IgD-negative memory B cell (primary cell): ENCODE data around the gene SS18. TPM values are rescaled to one million over a fixed set of nuclear protein-coding genes. Genes with fewer than 3 reads are reported as not detected.

ENCODE experiments used
- H3K27ac Mint-ChIP-seq, 3 donors: one replicate each; pipeline ENCODE4 v1.8.0; 2020 to 2022; ENCODE audit warnings: mild to moderate bottlenecking in 3 of 3, mixed read lengths in 3 of 3, moderate library complexity in 1 of 3
- H3K27me3 Mint-ChIP-seq: one replicate; pipeline ENCODE4 v1.8.0; 2021; ENCODE audit warnings: mixed read lengths
- H3K36me3 Mint-ChIP-seq: one replicate; pipeline ENCODE4 v1.8.0; 2020; ENCODE audit warnings: mild to moderate bottlenecking, mixed read lengths
- H3K4me1 Mint-ChIP-seq, 3 donors: one replicate each; pipeline ENCODE4 v1.8.0; 2020 to 2022; ENCODE audit warnings: mixed read lengths in 3 of 3, mild to moderate bottlenecking in 1 of 3
- H3K4me3 Mint-ChIP-seq, 4 donors: one replicate each; pipeline ENCODE4 v1.8.0; 2020 to 2022; ENCODE audit warnings: mild to moderate bottlenecking in 4 of 4, mixed read lengths in 4 of 4, moderate library complexity in 3 of 4
- H3K9me3 Mint-ChIP-seq, 3 donors: one replicate each; pipeline ENCODE4 v1.8.0; 2020 to 2021; ENCODE audit warnings: mixed read lengths in 3 of 3, mild to moderate bottlenecking in 1 of 3
- polyA plus RNA-seq: library from polyadenylated mRNA; unstranded; fragments of 300-500 nt; fragmentation: Illumina TruSeq; gene quantifications from one replicate; pipeline ENCODE4 v1.2.3, GENCODE V29; 2021

Gene SS18
- polyA plus RNA-seq, 1 donor from 2014 or later: 30.9 TPM

DNA sequence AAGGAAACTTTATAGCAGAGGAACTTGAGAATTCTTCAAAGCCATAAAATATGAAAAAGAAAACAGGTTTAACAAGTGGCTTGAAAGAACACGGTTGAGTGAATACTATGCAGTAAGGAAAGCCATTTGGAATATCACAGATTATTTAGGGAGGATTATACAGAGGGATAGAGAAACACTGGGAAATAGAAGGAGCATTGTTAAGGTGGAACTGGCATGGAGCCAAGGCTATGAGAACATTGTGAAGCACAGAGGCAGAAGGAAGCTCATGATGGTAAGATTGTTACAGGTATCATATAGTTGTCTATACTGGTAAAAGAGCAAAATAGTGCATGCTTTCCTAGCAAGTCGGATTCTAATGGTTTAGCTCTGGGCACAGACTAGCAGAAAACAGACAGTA, 87.1 kb downstream of the SS18 start:
- no peaks in the 10 kb centered on the region for H3K36me3 Mint-ChIP-seq
- H3K4me1 Mint-ChIP-seq: peaks cover 0 to 2% (median 0%) of the 10 kb centered on the region in 3 donors
- no peaks in the 10 kb centered on the region for H3K27me3 Mint-ChIP-seq
- no peak overlapping the region for H3K4me3 Mint-ChIP-seq
- peaks cover 0 to 7% (median 7%) of the 10 kb centered on the region in 3 donors for H3K9me3 Mint-ChIP-seq
- H3K27ac Mint-ChIP-seq: no peak overlapping the region

DNA sequence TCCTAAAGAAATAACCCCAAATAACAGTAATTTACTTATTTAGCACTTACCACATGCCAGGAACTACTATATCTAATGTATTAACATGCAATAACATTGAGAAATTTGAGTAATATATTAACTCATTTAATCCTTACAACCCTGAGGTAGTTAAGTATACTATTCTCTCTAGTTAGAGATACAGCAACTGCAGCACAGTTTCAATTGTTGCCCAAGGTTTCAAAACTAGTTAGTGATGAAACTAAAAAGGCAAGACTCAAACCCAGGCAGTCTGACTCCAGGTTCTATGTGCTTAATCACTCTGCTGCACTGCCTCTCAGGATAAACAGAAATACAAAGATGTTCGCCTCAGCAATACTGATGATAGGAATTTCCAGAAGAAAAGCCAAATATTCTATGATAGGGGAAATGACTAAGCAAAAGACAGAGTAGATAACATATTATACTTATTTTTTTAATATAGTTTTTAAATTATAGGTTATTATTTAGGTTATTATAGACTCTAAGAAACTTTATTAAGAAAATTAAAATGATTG, 88.0 kb downstream of the SS18 start:
- Mint-ChIP-seq H3K4me1 (peaks cover 0 to 2% (median 0%) of the 10 kb centered on the region in 3 donors), H3K27me3 (no peaks in the 10 kb centered on the region), H3K27ac (no peak overlapping the region), H3K4me3 (no peak overlapping the region), H3K9me3 (peaks cover 0 to 7% (median 7%) of the 10 kb centered on the region in 3 donors), H3K36me3 (peaks cover 2% of the 10 kb centered on the region)

DNA sequence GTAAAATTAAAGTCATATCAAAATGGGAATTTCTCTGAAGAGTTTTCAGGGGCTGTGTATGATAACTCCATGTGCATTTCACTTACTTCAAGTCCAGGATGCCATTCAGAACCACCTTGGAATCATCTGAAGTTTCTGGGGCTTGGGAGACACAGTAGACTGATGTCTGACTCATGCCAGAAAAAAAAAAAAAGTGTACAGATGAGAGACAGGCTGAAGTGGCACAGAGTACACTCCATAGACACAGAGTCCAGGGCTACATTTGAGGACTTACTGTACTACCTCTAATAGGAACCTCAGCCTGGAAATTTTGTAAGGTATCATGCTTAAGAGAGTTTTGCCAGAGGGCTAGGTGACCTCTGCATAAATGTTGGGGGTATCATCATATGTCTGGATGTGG, 92.0 kb downstream of the SS18 start:
- peaks cover 0 to 7% (median 7%) of the 10 kb centered on the region in 3 donors for H3K9me3 Mint-ChIP-seq
- no peaks in the 10 kb centered on the region for H3K4me1 Mint-ChIP-seq
- H3K27ac Mint-ChIP-seq: no peak overlapping the region
- no peak overlapping the region for H3K4me3 Mint-ChIP-seq
- peaks cover 5% of the 10 kb centered on the region for H3K36me3 Mint-ChIP-seq
- no peaks in the 10 kb centered on the region for H3K27me3 Mint-ChIP-seq

DNA sequence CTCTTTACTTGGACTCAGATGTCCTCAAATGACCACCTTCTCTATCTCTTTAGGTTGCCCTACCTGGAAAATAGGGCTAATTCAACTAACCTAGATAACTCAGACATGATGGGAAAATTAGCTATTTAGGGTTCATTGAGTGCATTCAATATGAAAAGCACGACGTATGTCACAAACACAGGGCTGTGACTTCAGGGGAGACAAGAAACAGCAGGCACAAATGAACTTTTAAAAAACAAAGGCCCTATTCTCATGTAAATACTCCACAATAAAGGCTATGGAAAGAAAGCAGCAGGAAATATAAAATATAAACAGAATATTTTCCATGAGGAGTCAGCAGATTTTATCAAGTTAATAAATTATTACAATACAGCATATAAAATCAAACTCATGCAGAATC, 97.8 kb downstream of the SS18 start:
- no peak overlapping the region for H3K27ac Mint-ChIP-seq
- no peak overlapping the region for H3K4me3 Mint-ChIP-seq
- H3K4me1 Mint-ChIP-seq: peaks cover 0 to 1% (median 0%) of the 10 kb centered on the region in 3 donors
- peaks cover 3% of the 10 kb centered on the region for H3K36me3 Mint-ChIP-seq
- H3K9me3 Mint-ChIP-seq: no peaks in the 10 kb centered on the region
- no peaks in the 10 kb centered on the region for H3K27me3 Mint-ChIP-seq

DNA sequence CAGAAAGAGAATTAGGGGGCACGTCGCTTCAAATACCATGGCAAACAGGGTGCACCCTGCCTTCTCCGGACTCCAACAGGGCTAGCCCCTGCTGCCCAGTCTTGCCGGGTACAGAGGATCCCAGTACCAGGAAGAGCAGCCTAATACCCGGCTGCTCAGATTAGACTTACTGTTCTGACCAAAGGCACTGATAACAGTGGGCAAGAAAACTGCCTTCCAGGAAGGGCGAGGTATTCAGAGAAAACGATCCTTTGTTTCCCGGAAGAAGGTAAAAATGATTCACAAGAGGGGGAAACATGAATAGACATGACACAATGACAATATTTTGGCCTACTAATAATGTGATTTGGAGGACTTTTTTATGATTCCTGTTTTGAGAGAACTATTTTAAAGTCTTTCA, 99.9 kb downstream of the SS18 start:
- Mint-ChIP-seq H3K27me3 (peaks cover 4% of the 10 kb centered on the region), H3K27ac (no peak overlapping the region), H3K4me1 (peaks cover 0 to 1% (median 0%) of the 10 kb centered on the region in 3 donors), H3K36me3 (no peaks in the 10 kb centered on the region), H3K9me3 (no peaks in the 10 kb centered on the region), H3K4me3 (no peak overlapping the region)

DNA sequence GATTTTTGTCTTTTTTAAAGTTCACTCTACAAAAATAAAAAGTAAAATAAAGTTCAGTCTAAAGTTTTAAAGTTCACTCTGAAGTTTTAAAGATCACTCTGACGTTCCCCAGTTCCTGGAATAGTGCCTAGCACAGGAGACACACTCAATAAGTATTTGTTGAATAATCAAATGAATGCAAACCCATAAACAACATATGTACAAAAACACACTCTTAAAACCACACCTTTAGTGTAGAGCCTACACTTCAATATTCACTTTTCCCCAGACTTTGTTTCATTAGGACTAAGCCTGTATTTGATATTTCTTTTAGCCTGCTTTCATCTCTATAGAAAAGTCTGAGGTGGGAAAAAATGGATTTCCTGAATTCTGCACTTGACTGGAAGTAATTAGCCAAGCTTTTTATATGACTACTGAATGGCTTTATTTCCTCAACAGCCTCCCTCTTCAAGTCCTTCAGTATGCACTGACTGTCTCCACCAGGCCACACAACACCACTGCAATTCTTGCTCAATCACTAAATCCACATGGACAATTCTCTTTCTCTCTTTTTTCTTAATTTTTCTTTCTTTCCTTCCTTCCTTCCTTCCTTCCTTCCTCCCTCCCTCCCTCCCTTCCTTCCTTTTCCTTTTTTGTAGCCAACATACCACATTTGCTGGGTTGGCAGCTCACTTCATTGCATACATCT, 104.6 kb downstream of the SS18 start:
- H3K27ac Mint-ChIP-seq: no peak overlapping the region
- no peak overlapping the region for H3K4me3 Mint-ChIP-seq
- peaks cover 1% of the 10 kb centered on the region for H3K36me3 Mint-ChIP-seq
- H3K27me3 Mint-ChIP-seq: peaks cover 8% of the 10 kb centered on the region
- H3K4me1 Mint-ChIP-seq: peaks cover 0 to 1% (median 0%) of the 10 kb centered on the region in 3 donors
- no peaks in the 10 kb centered on the region for H3K9me3 Mint-ChIP-seq

DNA sequence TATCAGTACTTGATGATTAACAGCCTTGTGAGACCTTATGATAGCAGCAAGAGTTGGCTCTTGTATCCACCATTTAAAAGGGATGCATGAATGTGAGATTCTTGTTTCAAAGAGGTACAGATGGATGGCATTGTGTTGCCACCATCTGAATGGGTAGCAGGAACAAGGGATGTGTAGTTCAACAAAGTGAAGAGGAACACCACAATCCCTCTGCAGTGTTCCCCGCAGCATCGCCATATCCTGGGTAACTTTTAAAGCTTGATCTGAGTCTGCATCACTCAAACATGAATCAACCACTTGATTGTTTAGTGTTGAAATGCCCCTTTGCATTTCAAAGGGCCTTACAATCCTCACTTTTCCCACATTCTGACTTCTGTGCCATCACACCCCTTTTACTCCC, 106.7 kb downstream of the SS18 start:
- Mint-ChIP-seq H3K9me3 (no peaks in the 10 kb centered on the region), H3K36me3 (peaks cover 1% of the 10 kb centered on the region), H3K27me3 (peaks cover 8% of the 10 kb centered on the region), H3K27ac (no peak overlapping the region), H3K4me3 (no peak overlapping the region), H3K4me1 (peaks cover 2 to 6% (median 3%) of the 10 kb centered on the region in 3 donors)

DNA sequence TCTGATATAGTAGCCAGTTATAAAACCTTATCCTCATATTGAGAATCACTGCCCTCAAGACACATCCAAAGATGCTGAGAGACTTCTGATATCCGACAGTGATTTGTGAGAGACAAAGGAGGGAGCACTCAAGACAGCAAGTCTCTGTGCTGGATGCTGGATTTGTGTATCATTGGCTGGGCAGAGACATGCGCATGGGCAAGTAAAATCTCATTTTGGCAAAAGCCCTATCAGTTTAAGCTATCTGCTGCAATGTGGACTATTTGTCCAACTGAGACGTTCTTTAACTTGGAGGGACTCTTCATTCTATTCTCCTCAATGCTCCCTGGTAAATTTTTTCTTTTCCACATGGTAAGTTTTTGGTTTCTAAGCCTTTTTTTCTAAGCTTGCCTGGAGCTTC, 107.5 kb downstream of the SS18 start:
- Mint-ChIP-seq H3K27ac (no peak overlapping the region), H3K27me3 (peaks cover 8% of the 10 kb centered on the region), H3K4me3 (no peak overlapping the region), H3K9me3 (no peaks in the 10 kb centered on the region), H3K4me1 (peaks cover 3 to 6% (median 5%) of the 10 kb centered on the region in 3 donors), H3K36me3 (peaks cover 1% of the 10 kb centered on the region)

DNA sequence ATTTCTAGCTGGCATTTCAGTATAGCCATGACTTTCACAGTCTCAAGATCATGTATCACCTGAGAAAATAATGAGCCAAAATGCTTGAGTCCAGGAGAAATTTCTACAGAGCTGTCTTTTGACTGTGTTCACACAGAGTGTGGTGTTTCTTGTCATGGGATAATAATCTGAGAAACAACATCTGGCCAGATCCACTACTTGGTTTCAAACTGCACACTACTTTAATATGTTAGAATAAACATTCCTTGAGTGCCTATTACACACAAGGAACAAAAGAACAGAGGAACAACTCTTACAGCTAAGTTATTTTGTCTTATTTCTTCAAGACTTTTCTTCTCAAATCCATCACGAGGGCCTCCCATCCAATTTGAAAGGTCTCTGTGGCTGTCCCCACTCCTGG, 108.3 kb downstream of the SS18 start:
- Mint-ChIP-seq H3K36me3 (peaks cover 1% of the 10 kb centered on the region), H3K27ac (no peak overlapping the region), H3K4me3 (no peak overlapping the region), H3K4me1 (peaks cover 3 to 11% (median 5%) of the 10 kb centered on the region in 3 donors), H3K27me3 (peaks cover 12% of the 10 kb centered on the region), H3K9me3 (peaks cover 0 to 4% (median 0%) of the 10 kb centered on the region in 3 donors)

DNA sequence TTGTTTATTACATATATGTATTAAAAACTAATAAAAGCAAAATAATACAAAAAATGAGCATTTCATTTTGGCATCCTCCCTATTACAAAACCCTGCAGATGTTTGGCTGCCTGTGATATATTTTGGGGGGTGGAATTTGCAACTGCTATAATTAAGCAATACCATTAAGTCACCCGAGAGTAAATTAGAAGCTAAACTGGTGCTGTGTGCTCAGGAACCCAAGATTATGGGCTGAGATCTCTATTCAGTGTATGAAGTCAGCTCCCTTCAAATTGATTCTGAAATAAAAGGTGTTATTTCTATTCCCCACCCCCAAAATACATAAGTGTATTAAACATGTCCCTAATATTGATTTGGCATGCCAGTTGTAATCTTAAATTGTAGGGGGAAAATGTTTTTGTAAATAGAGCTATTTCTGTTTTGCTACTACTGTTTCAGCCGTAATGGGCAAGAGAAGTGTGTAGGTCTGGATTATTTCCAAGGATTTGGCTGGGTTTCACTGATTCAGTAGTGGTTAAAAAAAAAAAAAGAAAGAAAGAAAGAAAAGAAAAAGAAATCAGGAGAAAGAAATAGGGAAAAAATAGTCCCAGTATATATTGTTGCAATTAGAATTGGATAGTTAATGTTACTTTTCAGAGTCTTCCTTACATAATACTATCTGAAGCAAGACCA, 110.9 kb downstream of the SS18 start:
- Mint-ChIP-seq H3K36me3 (peaks cover 1% of the 10 kb centered on the region), H3K4me3 (no peak overlapping the region), H3K9me3 (peaks cover 0 to 4% (median 0%) of the 10 kb centered on the region in 3 donors), H3K27ac (no peak overlapping the region), H3K4me1 (peaks cover 5 to 18% (median 10%) of the 10 kb centered on the region in 3 donors), H3K27me3 (peaks cover 9% of the 10 kb centered on the region)

DNA sequence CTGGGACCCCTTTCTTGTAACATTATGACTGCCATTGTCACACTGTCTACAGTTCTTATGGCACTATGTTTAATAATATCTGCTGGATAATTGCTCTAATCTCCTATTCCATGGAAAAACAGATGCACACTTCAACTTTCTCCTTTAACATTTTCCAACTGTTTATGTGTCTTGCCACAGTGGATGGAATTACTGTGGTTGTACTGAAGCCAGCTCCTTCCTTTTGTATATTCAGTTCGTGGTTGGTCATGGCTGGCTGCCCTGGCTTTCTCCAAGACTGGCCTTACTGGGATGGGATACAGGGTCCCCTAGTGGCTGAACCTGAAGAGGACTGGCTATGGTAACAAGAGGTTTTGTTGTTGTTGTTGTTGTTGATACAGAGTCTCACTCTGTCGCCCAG, 113.9 kb downstream of the SS18 start:
- H3K27me3 Mint-ChIP-seq: peaks cover 5% of the 10 kb centered on the region
- H3K4me3 Mint-ChIP-seq: no peak overlapping the region
- H3K27ac Mint-ChIP-seq: no peak overlapping the region
- peaks cover 0 to 5% (median 0%) of the 10 kb centered on the region in 3 donors for H3K9me3 Mint-ChIP-seq
- no peaks in the 10 kb centered on the region for H3K36me3 Mint-ChIP-seq
- H3K4me1 Mint-ChIP-seq: peaks cover 5 to 18% (median 10%) of the 10 kb centered on the region in 3 donors

DNA sequence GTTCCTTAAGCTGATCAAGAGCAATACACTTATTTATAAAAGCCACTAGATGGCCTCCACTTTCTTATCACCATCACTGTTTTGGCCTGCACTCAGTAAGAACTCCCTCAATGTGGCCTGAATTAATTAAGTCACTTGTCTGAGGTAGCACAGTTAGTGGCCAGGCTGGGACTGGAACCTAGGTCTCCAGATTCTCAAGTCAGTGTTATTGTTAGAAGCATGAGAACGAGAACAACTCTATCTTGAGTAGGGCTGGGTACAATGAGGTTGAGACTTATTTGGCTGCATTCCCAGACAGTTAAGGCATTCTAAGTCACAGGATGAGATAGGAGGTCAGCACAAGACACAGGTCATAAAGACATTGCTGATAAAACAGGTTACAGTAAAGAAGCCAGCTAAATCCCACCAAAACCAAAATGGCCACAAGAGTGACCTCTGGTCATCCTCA, 115.8 kb downstream of the SS18 start:
- no peaks in the 10 kb centered on the region for H3K36me3 Mint-ChIP-seq
- H3K4me1 Mint-ChIP-seq: peaks cover 5 to 18% (median 10%) of the 10 kb centered on the region in 3 donors
- H3K9me3 Mint-ChIP-seq: peaks cover 0 to 5% (median 0%) of the 10 kb centered on the region in 3 donors
- H3K27me3 Mint-ChIP-seq: peaks cover 5% of the 10 kb centered on the region
- H3K27ac Mint-ChIP-seq: no peak overlapping the region
- H3K4me3 Mint-ChIP-seq: no peak overlapping the region

Other genes with a start within 250 kb of the SS18 start
- 4.1 TPM for gene PSMA8, start 43.3 kb upstream of the SS18 start, polyA plus RNA-seq
- gene TAF4B, start 135.8 kb upstream of the SS18 start, polyA plus RNA-seq: 18.0 TPM